Stimulated activated CD8-positive, alpha-beta memory T cell treated with anti-CD3 and anti-CD28 coated beads, Interleukin-15, amount 100 ng/mL, for 1 hour (primary cell): Measurements from ENCODE around the gene ARHGEF16.

Source experiments
- DNase-seq: peaks from one replicate; pipeline ENCODE4 v3.0.0-alpha.2; 2020; ENCODE audit warnings: low read depth

The ARHGEF16 gene

GRCh38 chr1:3438661-3439180, 15.7 kb upstream of the ARHGEF16 start:
- no peak for DNase-seq

GRCh38 chr1:3439346-3440299, 14.8 kb upstream of the ARHGEF16 start:
- DNase-seq: no peak

DNA sequence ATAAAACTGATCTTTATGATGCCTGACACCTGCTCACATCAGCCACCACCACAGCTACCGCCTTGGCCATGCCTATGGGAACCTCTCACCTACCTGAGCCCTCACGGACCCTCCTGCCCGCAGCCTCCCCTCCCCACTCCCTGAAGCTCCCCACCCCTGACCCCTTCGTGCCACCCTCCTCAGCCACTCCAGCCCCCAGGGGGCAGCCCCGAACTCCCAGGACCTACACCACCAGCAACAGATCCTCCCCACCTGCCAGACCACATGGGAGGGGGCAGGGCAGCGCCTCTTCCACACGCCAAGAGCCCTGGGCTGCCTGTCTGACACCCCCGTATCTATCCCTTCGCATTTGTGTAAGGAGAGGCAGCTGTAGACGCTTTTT, 14.2 kb upstream of the ARHGEF16 start:
- DNase-seq: no peak

DNA sequence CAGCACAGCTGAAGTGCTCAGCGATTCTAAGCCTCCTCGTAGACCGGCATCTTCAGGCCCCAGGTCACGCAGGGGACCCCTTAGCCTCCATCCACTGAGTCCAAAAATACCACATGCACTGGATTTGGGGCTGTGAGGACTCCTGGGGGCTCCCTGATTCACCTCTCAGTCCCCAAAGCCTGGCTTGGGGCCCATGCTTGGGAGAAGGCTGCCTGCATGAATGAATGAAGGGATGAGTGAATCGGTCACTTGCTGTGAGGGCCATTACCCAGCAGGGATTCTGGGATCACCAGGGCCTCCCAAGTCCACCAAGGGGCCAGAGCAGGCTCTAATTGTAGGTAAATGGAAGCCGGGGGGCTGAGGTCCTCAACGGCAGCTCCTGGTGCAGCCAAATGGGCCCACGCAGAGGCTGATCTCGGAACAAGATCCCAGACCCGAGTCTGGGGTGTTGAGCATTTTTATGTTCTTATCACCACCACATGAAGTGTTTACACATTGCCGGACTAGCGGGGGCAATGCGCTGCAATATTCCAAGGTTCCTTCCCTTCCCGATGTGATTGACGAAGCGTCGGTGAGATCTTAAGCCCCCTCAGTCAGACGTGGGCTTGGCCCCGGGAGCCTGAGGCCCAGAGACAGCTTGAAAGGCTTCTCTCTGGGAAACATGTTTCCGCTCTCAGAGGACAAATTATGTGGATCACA, 13.6 kb upstream of the ARHGEF16 start:
- DNase-seq: no peak

DNA sequence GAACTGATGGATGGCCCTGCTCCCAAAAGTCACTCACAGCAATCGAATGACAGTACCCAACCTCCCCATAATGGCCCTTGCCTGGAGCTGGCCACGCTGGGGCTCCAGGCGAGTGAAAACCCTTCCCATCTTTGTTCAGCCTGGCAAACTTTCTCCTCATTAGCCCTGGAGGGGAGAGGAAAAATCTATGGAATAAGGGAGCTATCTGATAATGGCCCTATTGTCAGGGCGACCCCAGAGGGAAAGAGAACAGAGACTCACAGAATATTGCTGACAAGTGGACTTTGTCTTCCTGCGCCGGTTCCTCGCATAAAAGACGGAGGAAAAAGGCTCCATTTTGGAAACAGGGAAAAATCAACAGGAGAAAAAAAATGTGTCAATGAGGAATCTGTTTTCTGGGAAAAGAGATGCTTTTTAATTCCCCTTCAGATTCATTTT, 13.0 kb upstream of the ARHGEF16 start:
- no peak for DNase-seq

GRCh38 chr1:3441880-3442279, 12.6 kb upstream of the ARHGEF16 start:
- no peak for DNase-seq

DNA sequence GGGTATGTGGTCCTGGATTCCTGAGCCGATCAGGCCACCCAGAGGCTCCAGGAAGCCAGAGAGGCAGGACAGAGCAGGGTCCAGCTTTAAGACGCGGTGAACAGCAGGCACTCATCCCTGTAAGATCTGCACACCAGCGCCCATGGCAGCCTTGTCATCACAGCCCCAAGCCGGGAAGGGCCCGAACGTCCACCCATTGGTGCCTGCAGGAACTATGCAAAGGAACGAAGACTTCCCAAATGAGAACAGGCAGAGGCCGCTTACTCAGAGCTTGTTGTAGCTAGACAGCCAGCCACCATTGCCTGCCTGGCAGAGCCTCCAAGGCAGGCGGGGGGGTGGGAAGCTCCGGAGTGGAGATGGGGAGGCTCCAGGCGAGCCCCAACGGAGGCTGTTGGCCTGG, 12.1 kb upstream of the ARHGEF16 start:
- no peak for DNase-seq

GRCh38 chr1:3442901-3443300, 11.6 kb upstream of the ARHGEF16 start:
- no peak for DNase-seq

DNA sequence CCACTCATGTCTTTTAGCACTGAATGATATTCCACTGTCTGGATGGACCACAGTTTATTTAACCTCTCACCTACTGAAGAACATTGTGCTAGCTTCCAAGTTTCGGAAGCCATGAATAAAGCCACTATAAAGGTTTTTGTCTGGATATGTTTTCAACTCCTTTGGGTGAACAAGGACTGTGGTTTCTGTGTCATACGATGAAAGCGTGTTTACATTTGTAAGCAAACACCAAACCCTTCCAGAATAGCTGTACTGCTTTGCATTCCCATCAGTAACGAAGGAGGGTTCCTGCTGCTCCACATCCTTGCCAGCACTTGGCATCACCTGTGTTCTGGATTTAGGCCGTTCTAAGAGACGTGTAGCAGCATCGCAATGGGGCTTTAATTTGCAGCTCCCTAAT, 10.7 kb upstream of the ARHGEF16 start:
- DNase-seq: no peak

DNA sequence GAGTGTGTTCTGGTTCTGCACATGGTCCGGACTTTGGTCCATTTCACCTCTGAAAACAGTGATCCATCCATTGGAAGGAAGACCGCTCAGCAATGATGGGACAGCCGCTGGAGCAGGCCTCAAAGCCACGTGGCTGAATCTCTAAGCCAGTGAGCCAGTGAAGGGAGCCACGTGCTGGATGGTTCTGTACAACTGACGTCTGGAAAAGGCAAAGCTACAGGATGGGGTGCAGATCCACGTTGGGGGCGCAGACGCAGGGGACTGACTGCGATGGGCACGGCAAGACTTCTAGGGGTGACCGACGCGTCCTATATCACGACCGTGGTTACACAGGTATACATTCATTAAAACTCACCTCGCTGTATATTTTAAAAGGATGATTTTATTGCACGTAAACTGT, 10.2 kb upstream of the ARHGEF16 start:
- no peak for DNase-seq

DNA sequence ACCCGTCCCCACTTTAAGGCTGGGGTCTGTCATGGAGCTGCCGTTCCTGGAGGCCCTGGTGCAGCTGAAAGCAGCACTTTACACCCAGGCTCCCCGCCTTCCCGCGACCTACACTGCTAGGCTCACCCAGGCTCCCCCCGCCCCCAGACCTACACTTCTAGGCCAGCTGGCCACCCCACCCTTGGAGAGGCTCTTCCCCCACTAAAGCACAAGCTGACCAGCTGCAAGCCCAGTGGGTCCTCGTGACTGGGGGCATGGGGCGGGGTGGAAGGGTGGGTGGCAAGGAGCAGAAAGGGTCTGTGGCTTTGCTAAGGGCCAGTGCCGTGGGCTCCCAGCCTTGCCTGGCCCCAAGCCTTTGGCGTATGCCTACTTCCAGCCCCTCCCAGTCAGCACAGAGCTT, 9.7 kb upstream of the ARHGEF16 start:
- DNase-seq: no peak

DNA sequence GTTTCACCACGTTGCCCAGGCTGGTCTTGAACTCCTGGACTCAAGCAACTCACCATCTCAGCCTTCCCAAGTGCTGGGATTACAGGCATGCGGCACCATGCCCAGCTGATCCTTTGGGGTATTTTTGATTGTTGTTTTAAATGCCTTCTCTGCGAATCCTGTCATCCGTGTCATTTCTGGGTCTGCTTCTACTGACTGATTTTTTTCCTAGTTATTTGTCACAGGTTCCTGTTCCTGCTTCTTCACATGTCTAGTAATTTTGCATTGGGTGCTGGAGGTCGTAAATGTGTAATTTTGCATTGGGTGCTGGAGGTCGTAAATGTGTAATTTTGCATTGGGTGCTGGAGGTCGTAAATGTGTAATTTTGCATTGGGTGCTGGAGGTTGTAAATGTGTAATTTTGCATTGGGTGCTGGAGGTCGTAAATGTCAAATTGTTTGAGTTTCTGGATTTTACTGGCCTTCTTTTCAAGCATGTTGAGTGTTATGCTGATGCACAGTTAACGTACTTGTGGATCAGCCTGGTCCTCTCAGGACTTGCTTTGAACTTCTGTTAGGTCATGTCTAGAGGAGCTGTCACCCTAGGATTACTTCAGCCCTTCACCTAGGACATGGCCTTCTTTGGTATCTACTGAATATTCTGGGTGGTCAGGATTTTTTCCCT, 4.1 kb upstream of the ARHGEF16 start:
- DNase-seq: no peak

DNA sequence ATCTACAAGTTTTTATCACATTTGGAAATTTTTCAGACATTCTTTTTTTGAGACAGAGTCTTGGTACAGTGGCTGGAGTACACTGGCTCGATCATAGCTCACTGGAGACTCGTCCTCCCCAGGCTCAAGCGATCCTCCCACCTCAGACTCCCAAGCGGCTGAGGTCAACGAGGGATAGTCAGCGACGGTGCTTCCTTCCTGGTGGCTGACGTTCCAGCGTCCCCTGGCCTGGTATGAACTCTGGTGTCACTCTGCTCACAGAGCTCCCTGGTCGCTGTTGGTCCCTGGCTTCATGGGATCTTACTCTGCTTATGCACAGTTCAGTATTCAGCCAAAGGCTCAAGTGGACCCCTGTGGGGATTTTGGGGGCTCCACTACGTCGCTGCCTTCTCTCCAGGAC, 3.5 kb upstream of the ARHGEF16 start:
- DNase-seq: no peak

DNA sequence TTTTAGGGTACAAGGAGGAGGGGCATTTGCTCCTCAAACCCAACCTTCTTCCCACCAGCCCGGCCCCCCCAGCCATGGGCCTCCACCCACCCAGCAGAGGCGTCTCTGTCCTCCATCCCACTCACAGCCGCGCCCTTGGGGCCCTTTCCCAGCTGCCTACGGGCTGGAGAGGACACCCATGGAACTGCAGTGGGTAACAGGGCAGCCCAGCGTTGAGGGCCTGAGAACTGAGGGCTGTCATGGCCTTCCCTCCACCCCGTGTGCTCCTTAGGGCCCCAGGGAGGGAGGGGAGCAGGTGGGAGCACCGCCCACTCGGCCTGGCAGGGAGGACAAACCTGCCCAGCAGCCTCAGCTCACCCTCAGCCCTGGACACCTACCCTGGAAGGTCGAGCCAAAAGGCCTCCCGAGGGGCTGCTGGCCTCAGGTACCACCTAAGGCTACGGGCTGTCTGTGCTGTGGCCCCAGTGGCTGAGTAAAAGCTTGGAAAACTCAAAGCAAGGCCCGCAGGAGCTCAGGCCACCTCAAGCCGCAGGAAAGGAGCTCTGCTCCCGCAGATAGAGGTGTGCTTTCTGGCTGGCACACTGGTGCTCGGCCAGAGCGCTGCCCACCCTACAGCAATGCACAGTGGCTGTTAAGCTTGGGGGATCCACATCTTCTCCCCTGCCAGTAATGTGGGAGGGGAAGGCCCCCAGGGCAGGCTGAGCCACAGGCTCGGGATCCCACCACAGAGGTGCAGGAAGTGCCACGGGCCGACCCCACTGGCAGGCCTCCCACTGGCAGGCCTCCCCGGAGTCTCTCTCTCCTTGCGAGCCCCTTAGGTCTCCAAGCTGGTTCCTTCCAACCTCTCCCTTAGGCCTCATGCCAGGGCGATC, 2.2 kb upstream of the ARHGEF16 start:
- DNase-seq: no peak

DNA sequence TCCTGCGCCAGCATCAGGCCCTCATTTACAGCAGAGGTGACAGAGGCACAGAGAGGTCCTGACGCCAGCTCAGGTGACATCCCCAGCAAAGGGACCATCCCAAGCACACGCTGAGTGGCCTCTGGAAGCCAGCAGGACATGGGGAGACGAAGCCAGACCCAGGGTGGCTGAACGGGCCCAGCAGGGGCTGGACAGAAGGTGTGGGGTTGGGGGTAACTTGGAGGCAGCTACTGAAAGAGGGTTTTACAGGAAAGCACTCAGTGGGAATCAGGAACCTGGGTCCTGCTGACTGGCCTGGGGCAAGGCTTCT, 1.6 kb upstream of the ARHGEF16 start:
- no peak for DNase-seq

DNA sequence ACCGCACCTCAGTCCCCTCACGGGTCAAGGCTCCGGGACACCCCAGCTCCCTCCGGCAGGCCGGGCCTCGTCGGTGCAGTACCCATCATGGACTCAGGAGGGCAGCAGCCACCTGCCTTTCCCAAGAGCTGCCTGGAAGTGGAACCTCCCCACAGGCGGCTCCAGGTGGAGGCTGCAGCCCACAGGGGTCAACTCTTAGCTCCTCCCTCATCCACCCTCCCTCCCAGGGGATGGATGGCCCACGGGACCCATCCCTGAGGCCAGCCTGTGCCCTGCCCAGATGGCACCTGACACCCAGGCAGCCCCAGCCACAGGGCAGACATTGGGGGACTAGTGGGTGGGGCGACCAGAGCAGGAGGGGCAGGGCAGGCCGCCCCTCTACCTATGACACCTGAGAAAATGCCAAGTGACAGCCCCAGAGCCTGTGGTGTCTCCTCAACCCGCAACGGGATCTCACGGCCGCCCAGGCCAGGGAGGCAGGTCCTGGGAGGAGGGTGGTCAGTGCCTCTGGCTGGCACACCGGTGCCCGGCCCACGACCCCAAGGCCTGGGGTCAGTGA, 1.2 kb upstream of the ARHGEF16 start:
- DNase-seq: peak; percentile 53

GRCh38 chr1:3454811-3455618, 550 bp downstream of the ARHGEF16 start:
- DNase-seq: no peak

- DNase-seq: no peak
Observed at GRCh38 chr1:3455670-3456448, 1.4 kb downstream of the ARHGEF16 start.

GRCh38 chr1:3456449-3456963, 2.0 kb downstream of the ARHGEF16 start:
- no peak for DNase-seq
